ENCODE data around the gene PEAR1.

- no peak for TF ChIP-seq CTCF (conservative IDR thresholded peaks at IDR 0.05 in 1 of 2, IDR thresholded peaks at IDR 0.05 in 1 of 2; ENCODE audit: low read depth in 1 of 2, low read length in 2 of 2)
- no peak for TF ChIP-seq EZH2 (IDR thresholded peaks at IDR 0.05; ENCODE audit: low read length, missing control alignments)
Measured at GRCh38 chr1:156903328-156904091, 10.0 kb downstream of the PEAR1 start.

Data from fibroblast of lung (primary cell).